HCT116 (cell line): ENCODE data around the gene KLK13.

Source experiments
- EGR1 ChIP-seq: IDR thresholded peaks from 2 replicates; pipeline ENCODE4 v1.6.1; 2012; ENCODE audit warnings: low read depth
- EZH2 ChIP-seq: fragments of 200-600 bp; sonication (generic); IDR thresholded peaks from 2 replicates; pipeline ENCODE4 v1.6.1; 2017; ENCODE audit warnings: antibody characterized with exemption, mixed run types
- POLR2A ChIP-seq: IDR thresholded peaks from 2 replicates; pipeline ENCODE4 v1.7.0; 2011; ENCODE audit warnings: borderline replicate concordance; ENCODE audit not compliant: insufficient read depth, insufficient read length; ENCODE audit errors: extremely low read depth
- POLR2AphosphoS5 ChIP-seq: IDR thresholded peaks from 2 replicates; pipeline ENCODE4 v1.6.1; 2011; ENCODE audit warnings: mild to moderate bottlenecking, low read depth, low read length, moderate library complexity
- SIN3A ChIP-seq: IDR thresholded peaks from 2 replicates; pipeline ENCODE4 v1.6.1; 2012; ENCODE audit warnings: low read depth
- YY1 ChIP-seq: IDR thresholded peaks from 2 replicates; pipeline ENCODE4 v1.6.1; 2011; ENCODE audit warnings: low read length, low read depth, moderate library complexity, mild to moderate bottlenecking; ENCODE audit not compliant: insufficient replicate concordance; ENCODE audit errors: extremely low read depth
- ZNF274 ChIP-seq: fragments of 200-500 bp; sonication (Bioruptor generic); IDR thresholded peaks from 2 replicates; pipeline ENCODE4 v1.6.1; 2014; ENCODE audit warnings: mild to moderate bottlenecking, low read depth, low read length, inconsistent platforms
- TF ChIP-seq, protein P1 (sequence below), 3 experiments: fragments of 200-600 bp in 1 of 3; sonication (generic) in 1 of 3; IDR thresholded peaks in 2 of 3; conservative IDR thresholded peaks in 1 of 3; 2 replicates each; pipeline ENCODE4 v1.5.1; 2012 to 2017; ENCODE audit warnings: low read depth in 2 of 3, low read length in 2 of 3, antibody characterized with exemption in 1 of 3, borderline replicate concordance in 1 of 3, control low read depth in 1 of 3, mild to moderate bottlenecking in 1 of 3, mixed read lengths in 1 of 3, mixed run types in 1 of 3, moderate library complexity in 1 of 3; ENCODE audit not compliant: insufficient read depth in 1 of 3
- TF ChIP-seq, protein P2 (sequence below): IDR thresholded peaks from 2 replicates; pipeline ENCODE4 v1.6.1; 2012

DNA sequence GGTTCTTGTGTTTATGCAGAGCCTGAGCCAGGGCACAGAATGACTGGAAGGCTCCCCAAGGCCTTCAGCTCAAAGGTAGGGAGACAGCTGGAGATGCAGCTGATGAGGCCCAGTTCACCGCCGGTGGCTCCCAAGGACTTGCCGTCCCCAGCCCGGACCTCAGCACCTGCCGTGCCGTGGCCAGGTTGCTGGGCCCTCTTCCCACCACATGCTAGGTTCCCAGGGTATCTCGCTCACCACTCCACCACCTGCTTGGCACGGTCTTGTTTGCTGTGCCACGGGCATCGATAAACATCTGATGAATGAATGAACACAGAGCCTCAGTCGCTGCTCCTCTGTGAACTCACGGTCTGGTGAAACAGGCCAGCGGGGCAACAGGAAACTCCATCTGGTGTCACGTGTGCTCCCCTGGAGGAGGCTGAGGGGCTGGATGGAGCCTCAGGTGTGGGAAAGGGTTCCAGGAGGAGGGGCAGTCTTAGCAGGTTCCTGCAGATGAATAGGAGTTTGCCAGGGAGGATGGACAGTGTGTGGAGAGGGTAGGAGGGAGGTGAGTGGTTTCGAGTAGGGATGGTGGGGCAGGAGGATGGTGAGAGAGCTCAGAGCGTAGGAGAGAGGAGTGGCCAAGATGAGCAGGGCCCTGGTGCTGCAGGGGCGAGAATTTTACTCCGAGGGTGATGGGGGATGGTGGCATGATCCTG lies 21.4 kb upstream of the KLK13 start:
- TF ChIP-seq, protein P1, sequence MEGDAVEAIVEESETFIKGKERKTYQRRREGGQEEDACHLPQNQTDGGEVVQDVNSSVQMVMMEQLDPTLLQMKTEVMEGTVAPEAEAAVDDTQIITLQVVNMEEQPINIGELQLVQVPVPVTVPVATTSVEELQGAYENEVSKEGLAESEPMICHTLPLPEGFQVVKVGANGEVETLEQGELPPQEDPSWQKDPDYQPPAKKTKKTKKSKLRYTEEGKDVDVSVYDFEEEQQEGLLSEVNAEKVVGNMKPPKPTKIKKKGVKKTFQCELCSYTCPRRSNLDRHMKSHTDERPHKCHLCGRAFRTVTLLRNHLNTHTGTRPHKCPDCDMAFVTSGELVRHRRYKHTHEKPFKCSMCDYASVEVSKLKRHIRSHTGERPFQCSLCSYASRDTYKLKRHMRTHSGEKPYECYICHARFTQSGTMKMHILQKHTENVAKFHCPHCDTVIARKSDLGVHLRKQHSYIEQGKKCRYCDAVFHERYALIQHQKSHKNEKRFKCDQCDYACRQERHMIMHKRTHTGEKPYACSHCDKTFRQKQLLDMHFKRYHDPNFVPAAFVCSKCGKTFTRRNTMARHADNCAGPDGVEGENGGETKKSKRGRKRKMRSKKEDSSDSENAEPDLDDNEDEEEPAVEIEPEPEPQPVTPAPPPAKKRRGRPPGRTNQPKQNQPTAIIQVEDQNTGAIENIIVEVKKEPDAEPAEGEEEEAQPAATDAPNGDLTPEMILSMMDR (IDR thresholded peaks at IDR 0.05 in 2 of 3, conservative IDR thresholded peaks at IDR 0.05 in 1 of 3; ENCODE audit: borderline replicate concordance in 1 of 3, insufficient read depth in 1 of 3, low read depth in 2 of 3, low read length in 2 of 3): no peak
- TF ChIP-seq POLR2AphosphoS5 (no peak), ZNF274 (no peak), YY1 (no peak), EZH2 (no peak), POLR2A (no peak), EGR1 (no peak), SIN3A (no peak)
- TF ChIP-seq, protein P2, sequence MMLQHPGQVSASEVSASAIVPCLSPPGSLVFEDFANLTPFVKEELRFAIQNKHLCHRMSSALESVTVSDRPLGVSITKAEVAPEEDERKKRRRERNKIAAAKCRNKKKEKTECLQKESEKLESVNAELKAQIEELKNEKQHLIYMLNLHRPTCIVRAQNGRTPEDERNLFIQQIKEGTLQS: no peak
